Ishikawa (cell line): ENCODE results near the gene DNAJB1.

Source experiments
- EP300 ChIP-seq: IDR thresholded peaks from 2 replicates; pipeline ENCODE4 v1.6.1; 2012; ENCODE audit warnings: borderline replicate concordance
- MAX ChIP-seq: IDR thresholded peaks from 2 replicates; pipeline ENCODE4 v1.6.1; 2012
- RAD21 ChIP-seq: IDR thresholded peaks from 2 replicates; pipeline ENCODE4 v1.6.1; 2012; ENCODE audit warnings: low read depth
- REST ChIP-seq: IDR thresholded peaks from 2 replicates; pipeline ENCODE4 v1.6.1; 2012; ENCODE audit warnings: low read depth, mild to moderate bottlenecking
- TAF1 ChIP-seq: IDR thresholded peaks from 2 replicates; pipeline ENCODE4 v1.6.1; 2012; ENCODE audit warnings: low read depth, mild to moderate bottlenecking
- TCF12 ChIP-seq: IDR thresholded peaks from 2 replicates; pipeline ENCODE4 v1.6.1; 2012; ENCODE audit warnings: low read depth
- USF1 ChIP-seq: IDR thresholded peaks from 2 replicates; pipeline ENCODE4 v1.6.1; 2012
- YY1 ChIP-seq: IDR thresholded peaks from 2 replicates; pipeline ENCODE4 v1.6.1; 2012; ENCODE audit warnings: low read depth

GRCh38 chr19:14479309-14479974 is 38.8 kb downstream of the DNAJB1 start:
- TF ChIP-seq YY1 (no peak), RAD21 (no peak), EP300 (no peak), TCF12 (no peak), TAF1 (no peak), USF1 (no peak), MAX (no peak), REST (no peak)
